K562 (cell line): ENCODE measurements around the gene TMEM222. TPM values are rescaled to one million over a fixed set of nuclear protein-coding genes. Genes with fewer than 3 reads are reported as not detected.

Experiments
- ARNT ChIP-seq, 2 experiments: fragments of 450-650 bp; IDR thresholded peaks; 2 replicates each; pipeline ENCODE4 v1.6.1; 2016; ENCODE audit warnings: mild to moderate bottlenecking in 1 of 2
- CHD1 ChIP-seq: fragments of 200-600 bp; sonication (generic); IDR thresholded peaks from one replicate; pipeline ENCODE4 v1.6.1; 2012; ENCODE audit warnings: mild to moderate bottlenecking, moderate library complexity, low read length, inconsistent platforms
- FOXK1 ChIP-seq: sonication (generic); formaldehyde crosslinking; IDR thresholded peaks from 2 replicates; pipeline ENCODE4 v1.8.0; 2022; ENCODE audit warnings: missing genetic modification reagents, mild to moderate bottlenecking, borderline replicate concordance
- MECOM ChIP-seq: fragments of 250-450 bp; sonication (Bioruptor Pico); IDR thresholded peaks from 2 replicates; pipeline ENCODE4 v1.8.0; 2022; ENCODE audit warnings: inconsistent platforms
- NCOA2 ChIP-seq, 2 experiments: fragments of 450-650 bp; IDR thresholded peaks; 2 replicates each; pipeline ENCODE4 v1.6.1; 2018; ENCODE audit warnings: mild to moderate bottlenecking in 2 of 2, moderate library complexity in 1 of 2; ENCODE audit not compliant: partially characterized antibody in 2 of 2
- PATZ1 ChIP-seq: fragments of 250-450 bp; sonication (Bioruptor Pico); IDR thresholded peaks from 2 replicates; pipeline ENCODE4 v1.5.0; 2020; ENCODE audit warnings: mild to moderate bottlenecking, borderline replicate concordance
- PURB ChIP-seq: sonication (generic); formaldehyde crosslinking; IDR thresholded peaks from 2 replicates; pipeline ENCODE4 v1.9.0; 2021; ENCODE audit warnings: low read depth, mild to moderate bottlenecking, missing genetic modification reagents
- RBM22 ChIP-seq: fragments of 200-400 bp; formaldehyde crosslinking; IDR thresholded peaks from 2 replicates; pipeline ENCODE4 v1.6.1; 2018; ENCODE audit warnings: low read length, low read depth; ENCODE audit not compliant: poor library complexity, severe bottlenecking
- RCOR1 ChIP-seq, 2 experiments: IDR thresholded peaks; 2 replicates each; pipeline ENCODE4 v1.6.1; 2012; ENCODE audit warnings: low read depth in 2 of 2, low read length in 2 of 2, borderline replicate concordance in 1 of 2, improper control_type of control experiment in 1 of 2
- SMC3 ChIP-seq: conservative IDR thresholded peaks from 2 replicates; pipeline ENCODE4 v1.6.1; 2011; ENCODE audit warnings: low read depth, low read length, improper control_type of control experiment; ENCODE audit not compliant: insufficient read depth
- SREBF1 ChIP-seq: fragments of 150-350 bp; IDR thresholded peaks from 2 replicates; pipeline ENCODE4 v1.6.1; 2014; ENCODE audit warnings: antibody characterized with exemption, low read depth, low read length, borderline replicate concordance
- SRSF9 ChIP-seq: fragments of 200-400 bp; formaldehyde crosslinking; IDR thresholded peaks from 2 replicates; pipeline ENCODE4 v1.6.1; 2017; ENCODE audit warnings: low read depth, low read length, borderline replicate concordance
- TBP ChIP-seq: optimal IDR thresholded peaks from 2 replicates; pipeline ENCODE3; 2011; ENCODE audit warnings: low read depth, low read length, improper control_type of control experiment
- TEAD4 ChIP-seq, 2 experiments: sonication (generic) in 1 of 2; formaldehyde crosslinking in 1 of 2; IDR thresholded peaks; 2 replicates each; pipeline versions ENCODE4 v1.6.1 to v1.8.0; 2012 to 2022; ENCODE audit warnings: borderline replicate concordance in 1 of 2, inconsistent platforms in 1 of 2, low read length in 1 of 2, mild to moderate bottlenecking in 1 of 2, missing genetic modification reagents in 1 of 2
- TFE3 ChIP-seq: fragments of 450-650 bp; formaldehyde crosslinking; IDR thresholded peaks from 2 replicates; pipeline ENCODE4 v1.4.0; 2020; ENCODE audit warnings: mild to moderate bottlenecking, mixed read lengths
- TRIM24 ChIP-seq, 2 experiments: fragments of 450-650 bp; IDR thresholded peaks; 2 replicates each; pipeline ENCODE4 v1.6.1; 2016
- XRCC3 ChIP-seq: fragments of 450-650 bp; IDR thresholded peaks from 2 replicates; pipeline ENCODE4 v1.6.1; 2017; ENCODE audit warnings: mild to moderate bottlenecking, moderate library complexity
- YBX1 ChIP-seq: fragments of 450-650 bp; IDR thresholded peaks from 2 replicates; pipeline ENCODE4 v1.7.1; 2016; ENCODE audit warnings: mild to moderate bottlenecking
- ZNF41 ChIP-seq: fragments of 250-450 bp; sonication (Bioruptor Pico); conservative IDR thresholded peaks from 2 replicates; pipeline ENCODE4 v1.4.0; 2020; ENCODE audit warnings: mild to moderate bottlenecking
- ZNF507 ChIP-seq: conservative IDR thresholded peaks from 2 replicates; pipeline ENCODE4 v1.6.1; 2017; ENCODE audit warnings: missing genetic modification characterization, missing compliant biosample characterization
- ZNF586 ChIP-seq: fragments of 450-650 bp; formaldehyde crosslinking; conservative IDR thresholded peaks from 2 replicates; pipeline ENCODE4 v1.4.0; 2020; ENCODE audit warnings: mild to moderate bottlenecking, moderate library complexity
- polyA plus RNA-seq, 8 experiments: library from polyadenylated mRNA; depleted of rRNA in 4 of 8; stranded (reverse) in 5 of 8; unstranded in 3 of 8; fragments of >200 nt; fragmentation: Nextera tagmentation in 2 of 8; fragmentation: Illumina TruSeq in 1 of 8; extraction: Ambion mirVana in 2 of 8; extraction: Trizol in 1 of 8; gene quantifications; 2 replicates each; pipeline versions ENCODE4 v1.2.1 to v1.2.3, GENCODE V29; 2011 to 2014; ENCODE audit warnings: inconsistent platforms in 1 of 8, missing spikeins in 1 of 8
- total RNA-seq, 7 experiments: library from RNA; depleted of rRNA in 6 of 7; stranded (reverse); fragments of >200 nt in 6 of 7; fragmentation: Illumina TruSeq in 2 of 7; extraction: Trizol in 2 of 7; gene quantifications; 2 replicates each; pipeline versions ENCODE4 v1.2.1 to v1.2.3, GENCODE V29; 2011 to 2021; ENCODE audit warnings: low replicate concordance in 1 of 7
- TF ChIP-seq, protein P1 (sequence below): IDR thresholded peaks from 3 replicates; pipeline ENCODE4 v1.6.1; 2011; ENCODE audit warnings: borderline replicate concordance, mild to moderate bottlenecking, moderate library complexity; ENCODE audit not compliant: insufficient read length; ENCODE audit errors: extremely low read depth

The TMEM222 gene
- total and polyA plus RNA-seq, 9 of the 15 experiments (the other 6 are each of a cell fraction or from before 2014, with no cell fraction given): 6.9 to 48.0 (median 32.8) TPM

GRCh38 chr1:27342778-27343638 is 21.0 kb downstream of the TMEM222 start (continued):
- TF ChIP-seq, protein P1, sequence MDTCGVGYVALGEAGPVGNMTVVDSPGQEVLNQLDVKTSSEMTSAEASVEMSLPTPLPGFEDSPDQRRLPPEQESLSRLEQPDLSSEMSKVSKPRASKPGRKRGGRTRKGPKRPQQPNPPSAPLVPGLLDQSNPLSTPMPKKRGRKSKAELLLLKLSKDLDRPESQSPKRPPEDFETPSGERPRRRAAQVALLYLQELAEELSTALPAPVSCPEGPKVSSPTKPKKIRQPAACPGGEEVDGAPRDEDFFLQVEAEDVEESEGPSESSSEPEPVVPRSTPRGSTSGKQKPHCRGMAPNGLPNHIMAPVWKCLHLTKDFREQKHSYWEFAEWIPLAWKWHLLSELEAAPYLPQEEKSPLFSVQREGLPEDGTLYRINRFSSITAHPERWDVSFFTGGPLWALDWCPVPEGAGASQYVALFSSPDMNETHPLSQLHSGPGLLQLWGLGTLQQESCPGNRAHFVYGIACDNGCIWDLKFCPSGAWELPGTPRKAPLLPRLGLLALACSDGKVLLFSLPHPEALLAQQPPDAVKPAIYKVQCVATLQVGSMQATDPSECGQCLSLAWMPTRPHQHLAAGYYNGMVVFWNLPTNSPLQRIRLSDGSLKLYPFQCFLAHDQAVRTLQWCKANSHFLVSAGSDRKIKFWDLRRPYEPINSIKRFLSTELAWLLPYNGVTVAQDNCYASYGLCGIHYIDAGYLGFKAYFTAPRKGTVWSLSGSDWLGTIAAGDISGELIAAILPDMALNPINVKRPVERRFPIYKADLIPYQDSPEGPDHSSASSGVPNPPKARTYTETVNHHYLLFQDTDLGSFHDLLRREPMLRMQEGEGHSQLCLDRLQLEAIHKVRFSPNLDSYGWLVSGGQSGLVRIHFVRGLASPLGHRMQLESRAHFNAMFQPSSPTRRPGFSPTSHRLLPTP: no peak
- TF ChIP-seq XRCC3 (no peak), SRSF9 (no peak), FOXK1 (CRISPR knock-in tag) (no peak), TBP (no peak), TEAD4 (IDR thresholded peaks at IDR 0.05; ENCODE audit: low read length) (no peak), TEAD4 (CRISPR knock-in tag; IDR thresholded peaks at IDR 0.05; ENCODE audit: borderline replicate concordance) (0 out of 2 replicates have a peak, but pooled peaks have one; percentile 75), SREBF1 (no peak), NCOA2 (IDR thresholded peaks at IDR 0.05; ENCODE audit: partially characterized antibody in 2 of 2) (no peak), RBM22 (no peak), TRIM24 (IDR thresholded peaks at IDR 0.05) (no peak), CHD1 (no peak), YBX1 (no peak), ZNF507 (tag) (no peak), RCOR1 (IDR thresholded peaks at IDR 0.05; ENCODE audit: borderline replicate concordance in 1 of 2, low read depth in 2 of 2, low read length in 2 of 2) (no peak), ZNF586 (CRISPR knock-in tag) (no peak), ARNT (IDR thresholded peaks at IDR 0.05) (no peak), PURB (no peak), MECOM (CRISPR knock-in tag) (no peak), PATZ1 (CRISPR knock-in tag) (no peak), ZNF41 (CRISPR knock-in tag) (no peak), SMC3 (no peak), TFE3 (CRISPR knock-in tag) (no peak)
